Memory B cell (primary cell): ENCODE results near the gene UXS1.

ENCODE experiments used
- ATAC-seq: fragments of 150-1000 bp; cut with Tn5 transposase; 2 replicates; pipeline ENCODE4 v1.10.0; 2021; ENCODE audit warnings: low read depth, mild to moderate bottlenecking, moderate library complexity
- DNase-seq, 2 donors: peaks; one replicate each; pipeline ENCODE4 v3.0.0; 2022; ENCODE audit warnings: low spot score in 2 of 2
- H3K27ac Mint-ChIP-seq: one replicate; pipeline ENCODE4 v1.8.0; 2022; ENCODE audit warnings: mild to moderate bottlenecking, moderate library complexity, mixed read lengths
- H3K27me3 Mint-ChIP-seq: one replicate; pipeline ENCODE4 v1.8.0; 2022; ENCODE audit warnings: mixed read lengths
- H3K36me3 Mint-ChIP-seq: one replicate; pipeline ENCODE4 v1.8.0; 2022; ENCODE audit warnings: mild to moderate bottlenecking, mixed read lengths
- H3K4me1 Mint-ChIP-seq: one replicate; pipeline ENCODE4 v1.8.0; 2022; ENCODE audit warnings: mixed read lengths
- H3K4me3 Mint-ChIP-seq: one replicate; pipeline ENCODE4 v1.8.0; 2022; ENCODE audit warnings: mild to moderate bottlenecking, moderate library complexity, mixed read lengths
- H3K9me3 Mint-ChIP-seq: one replicate; pipeline ENCODE4 v1.8.0; 2022; ENCODE audit warnings: mixed read lengths

The UXS1 gene

DNA sequence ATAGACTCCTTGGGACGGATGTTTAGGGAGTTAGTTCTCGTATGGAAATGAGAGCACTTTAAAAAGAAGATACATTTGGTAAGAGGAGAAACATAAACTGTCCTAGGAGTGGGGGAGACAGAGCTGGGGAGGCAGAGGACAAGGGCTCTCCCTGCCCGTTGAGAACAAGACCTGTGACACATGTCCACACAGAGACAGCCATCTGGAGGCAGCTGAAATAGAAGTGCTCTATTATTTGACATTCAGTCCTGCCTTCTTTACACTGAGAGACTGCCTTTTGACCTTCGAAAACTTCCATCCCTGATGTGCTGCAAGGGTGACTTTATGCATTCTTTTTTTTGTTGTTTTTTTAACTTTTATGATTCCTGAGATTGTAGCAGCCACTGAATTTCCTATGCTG, 150.1 kb downstream of the UXS1 start:
- H3K4me3 Mint-ChIP-seq = no peak overlapping the region
- H3K27ac Mint-ChIP-seq = no peak overlapping the region
- ATAC-seq (no peak), DNase-seq (no peak)
- no peaks in the 10 kb centered on the region for H3K9me3 Mint-ChIP-seq
- H3K4me1 Mint-ChIP-seq = no peaks in the 10 kb centered on the region
- no peaks in the 10 kb centered on the region for H3K36me3 Mint-ChIP-seq
- H3K27me3 Mint-ChIP-seq = no peaks in the 10 kb centered on the region
